ENCODE measurements around the gene FCRL3.

FCRL3 gene

GRCh38 chr1:157682710-157683437, 17.7 kb downstream of the FCRL3 start:
- no peak for DNase-seq

DNA sequence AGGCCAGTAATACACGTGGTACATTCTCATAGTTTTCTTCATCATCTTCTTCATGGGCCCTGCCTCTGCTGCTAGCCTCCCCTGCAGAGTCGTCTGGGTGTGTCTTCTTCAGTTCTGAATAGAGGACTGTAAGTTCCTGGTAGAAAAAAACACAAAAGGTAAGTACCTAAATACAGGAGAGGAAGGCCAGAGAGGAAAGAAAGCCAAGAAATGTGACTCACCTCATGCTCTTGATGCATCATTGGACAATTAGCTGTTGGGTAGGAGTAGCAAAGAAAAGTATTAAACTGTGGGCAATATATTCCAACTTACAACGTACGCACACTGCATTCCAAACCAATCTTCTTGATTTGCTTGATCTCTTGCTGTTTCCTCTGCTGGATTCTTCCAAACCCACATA, 21.8 kb downstream of the FCRL3 start:
- DNase-seq: no peak

DNA sequence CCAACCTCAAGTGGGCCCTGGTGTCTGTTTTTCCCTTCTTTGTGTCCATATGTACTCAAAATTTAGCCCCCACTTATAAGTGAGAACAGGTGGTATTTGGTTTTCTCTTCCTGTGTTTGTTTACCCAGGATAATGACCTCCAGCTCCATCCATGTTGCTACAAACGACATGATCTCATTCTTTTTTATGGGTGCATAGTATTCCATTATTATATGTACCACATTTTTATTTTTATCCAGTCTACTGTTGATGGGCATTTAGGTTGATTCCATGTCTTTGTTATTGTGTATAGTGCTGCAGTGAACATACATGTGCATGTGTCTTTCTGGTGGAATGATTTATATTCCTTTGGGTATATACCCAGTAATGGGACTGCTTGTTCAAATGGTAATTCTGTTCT, 27.6 kb downstream of the FCRL3 start:
- DNase-seq: no peak

DNA sequence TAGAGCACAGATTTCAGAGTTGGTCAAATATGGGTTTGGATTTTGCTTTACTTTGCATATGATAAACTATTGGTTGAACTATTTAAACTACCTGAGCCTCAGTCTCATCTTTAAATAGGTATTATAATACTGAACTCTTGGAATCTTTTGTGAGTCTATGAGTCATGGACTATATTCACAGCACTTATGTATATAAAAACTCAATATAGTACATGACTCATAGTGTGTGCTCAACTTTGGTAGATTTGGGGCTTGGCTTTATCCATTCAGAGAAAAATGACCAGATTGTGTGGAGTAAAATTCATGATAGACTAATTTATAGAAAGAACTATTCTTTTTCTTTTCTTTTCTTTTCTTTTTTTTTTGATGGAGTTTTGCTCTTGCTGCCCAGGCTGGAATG, 28.7 kb downstream of the FCRL3 start:
- DNase-seq: peak in 1 of 2 donors; percentile 5

GRCh38 chr1:157659576-157660247, 40.9 kb downstream of the FCRL3 start:
- DNase-seq: no peak

DNA sequence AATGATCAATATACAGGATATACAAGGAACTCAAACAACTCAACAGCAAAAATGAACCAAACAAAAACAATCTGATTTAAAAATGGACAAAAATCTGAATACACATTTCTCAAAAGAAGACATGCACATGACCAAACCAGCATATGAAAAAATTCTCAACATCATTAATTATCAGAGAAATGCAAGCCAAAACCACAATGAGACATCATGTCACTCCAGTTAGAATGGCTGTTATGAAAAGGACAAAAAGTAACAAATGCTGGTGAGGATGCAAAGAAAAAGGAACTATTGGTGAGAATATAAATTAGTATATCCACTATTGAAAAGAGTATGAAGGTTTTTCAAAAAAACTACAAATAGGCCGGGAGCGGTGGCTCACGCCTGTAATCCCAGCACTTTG, 42.0 kb downstream of the FCRL3 start:
- DNase-seq: no peak

DNA sequence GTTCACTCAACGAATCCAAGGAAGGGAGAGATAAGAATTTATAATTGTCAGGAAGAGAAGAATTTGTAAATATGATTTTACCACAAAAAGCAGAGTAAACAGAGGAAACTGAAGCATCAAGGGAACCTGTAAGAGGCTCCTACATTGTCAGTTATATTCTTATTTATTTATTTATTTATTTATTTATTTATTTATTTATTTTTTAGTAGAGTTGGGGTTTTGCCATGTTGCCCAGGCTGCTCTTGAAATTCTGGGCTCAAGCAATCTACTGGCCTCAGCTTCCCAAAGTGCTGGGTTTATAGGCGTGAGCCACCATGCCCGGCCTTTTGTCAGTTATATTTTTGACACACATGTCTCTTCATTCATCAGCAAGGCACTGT, 47.1 kb downstream of the FCRL3 start:
- no peak for DNase-seq

DNA sequence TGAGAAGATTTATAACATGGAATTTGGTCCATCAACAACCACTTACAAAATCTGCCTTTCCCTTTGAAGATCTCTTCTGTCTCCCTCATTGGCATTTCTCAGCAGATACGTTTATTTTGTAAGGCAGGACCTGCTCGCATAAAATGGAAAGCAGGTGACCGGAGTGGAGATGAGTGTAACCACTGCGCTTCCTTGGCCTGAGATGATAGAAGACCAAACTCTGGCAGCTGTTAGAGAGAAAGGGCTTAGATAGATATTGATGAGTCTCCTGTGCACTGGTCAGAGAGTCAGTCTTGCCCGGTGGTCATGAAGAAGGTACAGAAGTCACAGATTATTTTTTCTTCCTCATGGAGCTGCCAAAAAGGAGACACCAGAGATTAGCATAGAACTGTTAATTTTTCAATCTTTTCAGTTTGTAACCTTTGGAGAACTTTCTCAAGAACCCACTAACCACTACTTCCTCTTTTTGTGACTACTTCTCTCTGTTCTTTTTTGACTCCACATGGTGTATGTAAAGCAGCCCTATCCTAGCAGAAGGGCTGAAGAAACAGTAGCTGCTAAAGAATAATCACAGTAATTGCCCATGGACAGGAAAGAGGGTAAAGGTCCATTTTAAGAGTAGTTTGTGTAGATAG, 47.6 kb downstream of the FCRL3 start:
- DNase-seq: peak in 1 of 2 donors; percentile 16

- DNase-seq: no peak
Observed at GRCh38 chr1:157648317-157648716, 52.3 kb downstream of the FCRL3 start.

- DNase-seq: no peak
Observed at GRCh38 chr1:157646144-157646543, 54.4 kb downstream of the FCRL3 start.

GRCh38 chr1:157641177-157641576, 59.4 kb downstream of the FCRL3 start:
- no peak for DNase-seq

DNA sequence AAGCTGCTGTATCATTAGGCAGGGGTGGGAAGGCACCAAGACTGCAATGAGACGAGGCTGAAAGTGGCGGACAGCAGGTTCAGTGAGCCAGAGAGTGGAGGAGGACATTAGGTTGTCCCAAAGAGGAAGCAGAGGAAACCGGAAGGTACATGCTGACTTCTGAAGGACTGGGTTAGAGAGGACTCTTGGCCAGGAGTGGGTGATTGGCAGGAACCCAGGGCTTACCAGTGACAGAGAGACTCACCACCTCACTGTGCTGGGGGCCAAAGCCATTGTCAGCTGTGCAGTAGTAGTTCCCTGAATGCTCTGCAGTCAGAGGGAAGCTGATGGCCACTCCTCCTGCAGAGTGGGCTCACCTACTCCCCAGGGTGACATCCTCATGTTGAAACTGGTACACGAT, 60.8 kb downstream of the FCRL3 start:
- no peak for DNase-seq

- DNase-seq: no peak
Observed at GRCh38 chr1:157628773-157629172, 71.8 kb downstream of the FCRL3 start.

Data from hippocampal formation (tissue), 2 donors.